Breast epithelium (tissue), 4 donors: ENCODE results near the gene ANKZF1. TPM values are rescaled to one million over a fixed set of nuclear protein-coding genes. Genes with fewer than 3 reads are reported as not detected.
A peak's percentile ranks its signal among the peaks of the same experiment; 100 is the strongest.

ENCODE experiments used
- DNase-seq, 2 donors: peaks; one replicate each; pipeline ENCODE4 v3.0.0-alpha.2; 2019; ENCODE audit warnings: low spot score in 2 of 2
- H3K27ac ChIP-seq, 2 donors: fragments of 200-600 bp; sonication (generic) in 1 of 2; one replicate each; pipeline ENCODE4 v1.5.1; 2016 to 2019; ENCODE audit warnings: mild to moderate bottlenecking in 1 of 2
- H3K27me3 ChIP-seq, 2 donors: fragments of 200-600 bp; sonication (generic) in 1 of 2; one replicate each; pipeline versions ENCODE4 v1.5.1 to v1.6.0; 2017 to 2019; ENCODE audit warnings: control low read depth in 1 of 2, mild to moderate bottlenecking in 1 of 2
- H3K36me3 ChIP-seq: fragments of 200-600 bp; one replicate; pipeline ENCODE4 v1.5.1; 2019
- H3K4me1 ChIP-seq, 2 donors: fragments of 200-600 bp; sonication (generic); one replicate each; pipeline ENCODE4 v1.5.1; 2016 to 2019; ENCODE audit warnings: control low read depth in 1 of 2
- H3K4me3 ChIP-seq, 3 donors: fragments of 200-600 bp; sonication (generic); 1 replicate in 2 of 3; 2 replicates in 1 of 3; pipeline ENCODE4 v1.5.1; 2016 to 2019; ENCODE audit warnings: mild to moderate bottlenecking in 3 of 3, moderate library complexity in 2 of 3
- H3K9me3 ChIP-seq, 2 donors: fragments of 200-600 bp; sonication (generic) in 1 of 2; one replicate each; pipeline ENCODE4 v1.5.1; 2016 to 2019; ENCODE audit warnings: control low read depth in 1 of 2
- CTCF ChIP-seq, 3 donors: fragments of 450-650 bp; IDR thresholded peaks; one replicate each; pipeline ENCODE4 v1.5.1; 2016 to 2017; ENCODE audit warnings: antibody characterized with exemption in 3 of 3, mild to moderate bottlenecking in 3 of 3, moderate library complexity in 3 of 3
- POLR2A ChIP-seq: fragments of 450-650 bp; IDR thresholded peaks from one replicate; pipeline ENCODE4 v1.6.1; 2016; ENCODE audit warnings: antibody characterized with exemption, mild to moderate bottlenecking, moderate library complexity
- POLR2AphosphoS5 ChIP-seq, 3 donors: sonication (generic); formaldehyde crosslinking; IDR thresholded peaks; one replicate each; pipeline ENCODE4 v1.6.1; 2017; ENCODE audit warnings: antibody characterized with exemption in 3 of 3
- intact Hi-C: fragments of 100-400 bp; cut with DNase I; formaldehyde crosslinking; loops from one replicate; pipeline ENCODE4 v1.15.1; 2023; ENCODE audit warnings: low total_unique reads
- total RNA-seq, 3 donors: library from RNA; depleted of rRNA; stranded (reverse); fragments of >200 nt; gene quantifications; one replicate each; pipeline ENCODE4 v1.1.0, GENCODE V29; 2016

Gene ANKZF1
- total RNA-seq: 100 to 1,000 TPM in 1 of 3 donors, 10 to 100 TPM in 2; 29.3 to 101 (median 67.8) TPM

DNA sequence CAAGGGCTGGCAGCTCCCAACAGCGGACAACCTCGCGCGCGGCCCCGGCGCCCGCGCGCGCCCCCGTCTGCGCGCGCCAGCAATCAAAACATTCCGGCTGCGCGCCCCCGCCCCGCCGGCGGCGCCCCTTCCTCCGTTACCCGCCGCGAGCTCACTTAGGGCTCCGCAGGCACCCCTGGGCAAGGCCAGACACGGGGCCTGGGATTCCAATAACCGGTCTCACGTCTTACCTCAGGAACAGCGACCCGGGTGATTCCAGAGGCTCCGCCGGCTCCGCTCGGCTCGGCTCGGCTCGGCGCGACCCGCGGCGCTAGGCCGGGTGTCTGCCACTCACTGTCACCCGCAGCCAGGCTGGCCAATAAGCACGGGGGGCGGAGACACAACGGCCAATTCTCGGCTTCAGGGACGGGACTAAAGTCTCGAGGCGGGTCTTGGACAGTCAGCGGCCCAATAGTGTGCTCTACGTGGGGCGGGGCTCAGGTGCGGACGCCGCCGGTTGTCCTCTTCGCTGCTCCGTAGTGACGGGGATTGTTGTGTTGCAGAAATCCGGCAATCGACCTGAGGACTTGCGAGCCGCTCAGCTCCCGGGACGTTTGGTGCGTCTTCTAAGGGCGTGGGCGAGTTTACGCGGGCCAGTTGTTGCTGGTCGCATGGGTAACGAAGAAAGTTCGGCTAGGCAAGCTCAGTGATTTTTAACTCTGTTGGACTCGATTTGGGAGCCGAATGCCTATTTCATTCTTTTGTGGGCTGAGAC lies at the start of gene ANKZF1, which contains the start of gene ATG9A:
TSS of gene ANKZF1 (plus strand) at position 502 of the 754 bp plus-strand sequence. CDS start 452 bp downstream, outside the sequence.
TSS of gene ATG9A (minus strand) at position 332 of the 754 bp plus-strand sequence. CDS start 1,612 bp downstream, outside the sequence.
- Histone ChIP-seq H3K36me3 (peaks cover 14% of the 10 kb centered on the region), H3K4me1 (peaks cover 5 to 25% of the 10 kb centered on the region in 2 donors), H3K27me3 (no peaks in the 10 kb centered on the region), H3K27ac (peak within 1 kb of the TSS; percentile 88 to 94), H3K9me3 (no peaks in the 10 kb centered on the region), H3K4me3 (peak within 1 kb of the TSS; percentile 60 to 97 (median 86))
- TF ChIP-seq POLR2AphosphoS5 (IDR thresholded peaks at IDR 0.05) (peak; percentile 70 to 94 (median 93)), CTCF (IDR thresholded peaks at IDR 0.05) (no peak), POLR2A (peak; percentile 63)
- peak; percentile 98 to 99 for DNase-seq
- intact Hi-C loops: no loop called here

- no peak for TF ChIP-seq POLR2A
- TF ChIP-seq POLR2AphosphoS5 (IDR thresholded peaks at IDR 0.05): no peak
- no peak for TF ChIP-seq CTCF (IDR thresholded peaks at IDR 0.05)
- Histone ChIP-seq H3K27me3 (no peaks in the 10 kb centered on the region), H3K9me3 (no peaks in the 10 kb centered on the region), H3K4me3 (no peak overlapping the region), H3K27ac (no peak overlapping the region), H3K4me1 (peaks cover 0 to 13% of the 10 kb centered on the region in 2 donors), H3K36me3 (peaks cover 7% of the 10 kb centered on the region)
- intact Hi-C loops: no loop called here
- no peak for DNase-seq
Observed at GRCh38 chr2:219180961-219181360, 48.6 kb upstream of the ANKZF1 start.

GRCh38 chr2:219181531-219181930 lies 48.1 kb upstream of the ANKZF1 start:
- H3K27ac ChIP-seq: no peak overlapping the region
- TF ChIP-seq POLR2A (no peak), POLR2AphosphoS5 (IDR thresholded peaks at IDR 0.05) (no peak), CTCF (IDR thresholded peaks at IDR 0.05) (no peak)
- no peaks in the 10 kb centered on the region for H3K27me3 ChIP-seq
- no peak for DNase-seq
- H3K9me3 ChIP-seq: no peaks in the 10 kb centered on the region
- intact Hi-C loops: no loop called here
- H3K36me3 ChIP-seq: peaks cover 7% of the 10 kb centered on the region
- no peak overlapping the region for H3K4me3 ChIP-seq
- H3K4me1 ChIP-seq: peaks cover 0 to 10% of the 10 kb centered on the region in 2 donors

DNA sequence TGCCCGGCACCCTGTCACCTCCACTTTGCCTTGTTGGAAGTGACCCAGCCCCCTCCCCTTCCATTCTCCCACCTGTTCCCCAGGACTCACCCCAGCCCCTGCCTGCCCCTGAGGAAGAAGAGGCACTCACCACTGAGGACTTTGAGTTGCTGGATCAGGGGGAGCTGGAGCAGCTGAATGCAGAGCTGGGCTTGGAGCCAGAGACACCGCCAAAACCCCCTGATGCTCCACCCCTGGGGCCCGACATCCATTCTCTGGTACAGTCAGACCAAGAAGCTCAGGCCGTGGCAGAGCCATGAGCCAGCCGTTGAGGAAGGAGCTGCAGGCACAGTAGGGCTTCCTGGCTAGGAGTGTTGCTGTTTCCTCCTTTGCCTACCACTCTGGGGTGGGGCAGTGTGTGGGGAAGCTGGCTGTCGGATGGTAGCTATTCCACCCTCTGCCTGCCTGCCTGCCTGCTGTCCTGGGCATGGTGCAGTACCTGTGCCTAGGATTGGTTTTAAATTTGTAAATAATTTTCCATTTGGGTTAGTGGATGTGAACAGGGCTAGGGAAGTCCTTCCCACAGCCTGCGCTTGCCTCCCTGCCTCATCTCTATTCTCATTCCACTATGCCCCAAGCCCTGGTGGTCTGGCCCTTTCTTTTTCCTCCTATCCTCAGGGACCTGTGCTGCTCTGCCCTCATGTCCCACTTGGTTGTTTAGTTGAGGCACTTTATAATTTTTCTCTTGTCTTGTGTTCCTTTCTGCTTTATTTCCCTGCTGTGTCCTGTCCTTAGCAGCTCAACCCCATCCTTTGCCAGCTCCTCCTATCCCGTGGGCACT lies 47.1 kb upstream of the ANKZF1 start:
- peak overlapping the region in 1 of 2 donors; percentile 38 for H3K27ac ChIP-seq
- H3K36me3 ChIP-seq: peaks cover 7% of the 10 kb centered on the region
- H3K4me3 ChIP-seq: no peak overlapping the region
- H3K4me1 ChIP-seq: peaks cover 0 to 10% of the 10 kb centered on the region in 2 donors
- intact Hi-C loops: no loop called here
- H3K9me3 ChIP-seq: no peaks in the 10 kb centered on the region
- no peak for DNase-seq
- TF ChIP-seq POLR2AphosphoS5 (IDR thresholded peaks at IDR 0.05) (no peak), POLR2A (no peak), CTCF (IDR thresholded peaks at IDR 0.05) (no peak)
- no peaks in the 10 kb centered on the region for H3K27me3 ChIP-seq
